NT2/D1 (cell line): Measurements from ENCODE around the gene RAPGEF4.

Experiments used
- SUZ12 ChIP-seq: IDR thresholded peaks from 2 replicates; pipeline ENCODE4 v1.6.1; 2011; ENCODE audit not compliant: insufficient read length, insufficient read depth; ENCODE audit errors: extremely low read depth
- YY1 ChIP-seq: IDR thresholded peaks from 2 replicates; pipeline ENCODE4 v1.6.1; 2011; ENCODE audit not compliant: insufficient read length, insufficient read depth
- ZNF274 ChIP-seq: IDR thresholded peaks from 2 replicates; pipeline ENCODE4 v1.6.1; 2011; ENCODE audit warnings: mild to moderate bottlenecking, low read depth, low read length

DNA sequence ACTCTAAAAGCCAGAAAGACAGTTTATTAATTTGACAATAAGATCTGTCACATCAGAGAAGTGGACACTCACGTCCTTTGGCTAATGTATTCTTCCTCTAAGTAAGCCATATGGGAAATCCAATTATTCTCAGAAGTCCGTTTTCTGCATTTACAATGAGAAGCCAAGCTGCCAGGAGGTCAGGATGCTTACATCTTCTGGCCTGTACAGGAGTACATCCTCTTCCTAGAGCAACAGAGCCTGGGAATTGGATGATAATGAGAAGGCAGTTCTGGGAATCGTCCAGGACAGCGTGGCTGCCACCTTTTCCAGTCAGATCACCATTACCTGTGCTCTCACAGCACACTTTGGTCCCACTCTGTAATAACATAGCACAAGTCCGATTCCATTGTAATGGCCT is 5.2 kb downstream of the RAPGEF4 start:
- TF ChIP-seq YY1 (no peak), ZNF274 (no peak), SUZ12 (no peak)
